Stimulated activated CD4-positive, alpha-beta T cell treated with anti-CD3 and anti-CD28 coated beads, Interleukin-15, amount 100 ng/mL, for 24 hours (primary cell): Measurements from ENCODE around the gene SCARB1.
A peak's percentile ranks its signal among the peaks of the same experiment; 100 is the strongest.

ENCODE experiments used
- DNase-seq: peaks from one replicate; pipeline ENCODE4 v3.0.0-alpha.2; 2020

The SCARB1 gene

DNA sequence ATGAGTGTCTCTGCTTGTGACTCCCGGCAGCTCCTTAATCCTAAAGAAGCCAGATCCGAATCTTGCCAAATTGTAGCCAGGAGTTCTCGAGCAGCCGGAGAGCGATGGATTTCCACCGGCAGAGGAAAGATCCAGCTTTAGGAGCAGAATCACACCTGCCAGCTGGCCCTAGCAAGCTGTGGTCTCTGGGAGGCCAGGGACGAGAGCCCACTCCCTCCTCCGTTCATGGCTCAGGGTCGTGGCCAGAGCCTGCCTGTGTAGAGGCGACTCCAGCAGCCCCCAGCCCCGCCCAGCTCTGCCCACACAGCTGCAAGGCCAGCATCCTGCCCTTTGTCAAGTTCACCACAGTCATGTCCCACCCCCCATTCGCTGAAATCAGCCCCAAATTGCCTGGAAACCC is 121.0 kb downstream of the SCARB1 start:
- no peak for DNase-seq

GRCh38 chr12:124742111-124742510 is 121.6 kb downstream of the SCARB1 start:
- DNase-seq = no peak

GRCh38 chr12:124741211-124741610 is 122.5 kb downstream of the SCARB1 start:
- DNase-seq = no peak

DNA sequence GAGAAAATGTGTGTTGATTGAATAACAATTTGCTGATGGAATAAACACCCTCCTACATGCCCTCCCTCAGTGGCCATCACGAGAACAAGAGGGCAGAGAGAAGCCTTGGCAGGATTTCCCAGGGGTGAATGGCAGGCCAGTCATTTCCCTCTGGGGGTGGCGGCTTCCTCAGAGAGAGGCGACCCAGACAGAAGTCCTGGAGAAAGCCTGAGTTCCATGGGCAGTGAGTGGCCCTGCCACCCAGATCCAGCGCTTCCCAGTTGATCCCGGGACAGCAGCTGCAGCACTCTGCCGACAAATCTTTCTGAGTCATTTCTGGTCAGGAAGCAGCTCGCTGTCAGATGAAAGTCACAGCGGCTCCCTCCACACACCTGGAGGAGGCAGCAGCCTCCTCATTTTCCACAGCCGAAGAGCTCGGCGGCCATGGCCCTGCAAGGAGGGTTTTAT is 123.0 kb downstream of the SCARB1 start:
- peak; percentile 59 for DNase-seq

- DNase-seq = no peak
Measured at GRCh38 chr12:124739953-124740561, 123.6 kb downstream of the SCARB1 start.

DNA sequence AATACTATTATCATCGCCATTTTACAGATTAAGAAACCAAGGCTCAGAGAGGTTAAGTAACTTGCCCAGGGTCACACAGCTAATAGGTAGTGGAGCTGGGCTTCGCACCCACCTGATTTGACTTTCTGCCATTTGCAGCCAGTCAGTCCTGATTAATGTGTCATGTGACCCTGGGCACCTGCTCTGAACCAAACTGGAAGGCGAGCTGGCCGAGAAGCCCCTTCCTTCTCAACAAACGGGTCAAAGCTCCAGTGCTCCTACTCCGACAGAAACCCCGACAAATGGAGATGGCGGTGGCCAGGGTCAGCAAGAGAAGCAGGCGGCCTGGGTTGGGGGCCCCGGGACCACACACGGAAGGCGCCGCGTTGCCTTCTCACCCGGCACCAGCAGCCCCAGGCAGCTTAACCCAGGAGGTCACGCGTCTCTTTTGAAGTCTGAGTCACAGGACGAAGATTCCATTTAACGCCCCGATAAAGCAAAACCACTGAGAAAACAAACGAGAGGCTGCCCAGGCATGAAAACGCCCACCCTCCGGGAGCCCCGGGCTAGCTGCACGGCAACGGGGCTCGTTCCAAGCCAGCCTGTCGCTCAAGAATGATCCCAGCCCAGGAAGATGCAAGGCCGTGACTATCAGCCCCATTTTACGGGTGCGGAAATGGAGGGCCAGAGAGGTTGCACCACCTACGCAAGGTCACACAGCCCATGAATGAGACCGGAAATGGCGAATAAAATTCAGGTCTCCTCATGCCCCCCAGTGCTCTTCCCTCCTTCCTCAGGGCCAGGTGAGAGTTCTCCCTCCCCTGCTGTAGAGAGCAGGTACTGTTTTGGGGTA is 124.8 kb downstream of the SCARB1 start:
- DNase-seq = peak; percentile 21

- DNase-seq = no peak
Measured at GRCh38 chr12:124737772-124738635, 125.7 kb downstream of the SCARB1 start.

DNA sequence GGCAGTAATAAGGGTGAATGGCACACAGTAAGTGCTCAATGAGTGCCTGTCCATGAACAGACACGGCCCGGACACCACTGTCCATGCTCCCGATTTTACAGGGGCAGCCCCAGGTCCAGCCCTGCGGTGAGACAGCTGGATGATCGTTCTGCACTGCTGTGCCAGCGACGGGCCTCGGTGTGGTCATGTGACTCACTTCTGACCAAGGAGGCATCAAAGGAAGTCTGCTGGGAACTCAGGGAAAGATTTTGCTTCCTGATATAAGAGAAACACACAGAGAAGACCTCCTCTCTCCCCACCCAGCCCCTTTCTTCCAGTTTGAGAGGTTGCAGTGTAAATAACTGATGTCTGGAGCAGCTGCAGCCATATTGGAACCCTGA is 126.6 kb downstream of the SCARB1 start:
- no peak for DNase-seq

- DNase-seq = peak; percentile 31
Measured at GRCh38 chr12:124736115-124737039, 127.3 kb downstream of the SCARB1 start.

- DNase-seq = no peak
Measured at GRCh38 chr12:124734224-124734788, 129.4 kb downstream of the SCARB1 start.

DNA sequence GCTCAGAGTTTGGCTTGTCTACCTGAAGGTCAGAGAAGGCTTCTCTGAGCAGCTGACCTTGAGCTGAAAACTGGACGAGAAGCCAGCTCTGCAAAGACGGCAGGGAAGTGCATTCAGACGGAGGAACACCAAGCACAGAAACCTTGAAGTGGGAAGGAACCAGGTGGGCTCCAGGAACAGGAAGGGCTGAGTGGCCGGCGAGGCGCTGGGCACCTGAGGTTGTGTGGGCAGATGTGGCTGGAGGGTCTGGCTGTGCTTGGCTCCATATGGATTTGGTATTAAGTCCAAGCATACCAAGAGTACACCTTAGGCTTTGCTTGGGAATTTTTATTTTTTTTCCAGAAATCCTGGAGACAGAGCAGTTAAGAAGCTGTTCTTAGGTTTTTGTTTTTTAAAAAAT is 130.6 kb downstream of the SCARB1 start:
- no peak for DNase-seq

DNA sequence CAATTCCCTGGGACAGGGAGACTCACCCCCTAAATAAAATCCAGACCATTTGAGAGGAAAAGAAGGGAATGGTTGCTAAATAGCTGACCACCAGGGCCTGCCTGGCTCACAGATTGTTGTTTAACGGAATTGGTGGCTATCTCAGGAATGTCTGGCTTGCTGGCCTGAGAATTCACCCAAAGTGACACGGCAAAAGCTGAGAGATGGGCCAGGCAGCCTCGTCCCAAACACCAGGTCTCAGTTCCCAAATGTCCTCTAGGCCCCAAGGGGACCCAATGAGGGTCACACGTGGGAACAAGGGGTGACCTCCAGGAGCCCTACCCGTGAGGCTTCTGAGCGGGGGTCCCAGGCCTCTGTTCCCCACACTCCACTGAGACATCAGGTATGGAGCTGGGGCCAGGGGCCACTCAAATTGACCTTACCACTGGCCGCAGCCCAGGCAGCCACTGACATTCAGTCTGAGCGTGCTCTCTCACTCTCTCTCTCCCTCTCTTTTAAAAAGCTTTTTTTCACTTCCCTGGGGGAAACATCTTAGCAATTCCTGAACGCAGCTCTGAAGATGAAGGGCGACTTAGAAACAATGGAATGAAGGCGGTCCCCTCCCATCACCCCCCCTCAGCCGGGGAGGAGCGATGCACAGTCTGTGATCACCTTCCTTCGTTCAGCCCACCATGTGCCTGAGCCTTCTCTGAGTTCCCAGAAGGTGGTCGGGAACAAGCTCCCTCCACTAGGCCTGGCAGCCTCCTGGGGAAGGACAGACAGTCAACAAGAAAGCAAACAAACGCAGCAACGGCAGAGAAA is 131.2 kb downstream of the SCARB1 start:
- DNase-seq = no peak

- no peak for DNase-seq
Measured at GRCh38 chr12:124731869-124732268, 131.8 kb downstream of the SCARB1 start.

GRCh38 chr12:124730455-124730932 is 133.2 kb downstream of the SCARB1 start:
- no peak for DNase-seq

GRCh38 chr12:124727922-124728321 is 135.7 kb downstream of the SCARB1 start:
- no peak for DNase-seq

DNA sequence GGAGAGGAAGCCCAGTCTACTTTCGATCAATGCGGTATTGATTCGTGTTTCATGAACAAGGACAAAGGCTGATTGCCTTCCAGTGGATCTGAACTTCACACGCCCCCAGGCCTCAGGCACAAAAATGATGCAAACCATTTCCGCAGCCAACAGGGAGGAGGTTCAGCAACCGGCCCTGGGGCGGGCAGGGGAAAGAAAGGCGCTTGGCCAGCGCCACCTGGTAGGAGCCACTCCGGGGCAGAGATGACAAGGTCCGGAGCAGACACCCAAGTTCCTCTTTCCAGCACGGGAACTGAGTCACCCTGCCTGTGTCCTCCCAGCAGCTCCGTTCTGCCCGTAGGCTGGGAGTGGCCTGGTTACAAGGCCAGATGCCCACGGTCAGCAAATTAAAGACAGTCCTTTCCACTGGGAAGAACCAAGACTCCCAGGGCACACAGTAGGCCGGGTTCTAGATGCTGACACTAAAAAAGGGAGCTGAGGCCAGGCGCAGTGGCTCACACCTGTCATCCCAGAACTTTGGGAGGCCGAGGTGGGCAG is 136.3 kb downstream of the SCARB1 start:
- DNase-seq = no peak
